Vagina (tissue), 2 donors: ENCODE measurements around the gene PGAP2.

Source experiments
- CTCF ChIP-seq, 3 experiments: fragments of 450-650 bp in 2 of 3; fragments of 200-600 bp in 1 of 3; sonication (generic) in 1 of 3; IDR thresholded peaks; one replicate each; pipeline ENCODE4 v1.5.1; 2017 to 2019; ENCODE audit warnings: antibody characterized with exemption in 3 of 3, mild to moderate bottlenecking in 2 of 3, moderate library complexity in 2 of 3
- POLR2A ChIP-seq, 2 donors: fragments of 450-650 bp; IDR thresholded peaks; one replicate each; pipeline ENCODE4 v1.6.1; 2017; ENCODE audit warnings: antibody characterized with exemption in 2 of 2, mild to moderate bottlenecking in 2 of 2, moderate library complexity in 2 of 2

- TF ChIP-seq CTCF (IDR thresholded peaks at IDR 0.05) (no peak), POLR2A (IDR thresholded peaks at IDR 0.05) (no peak)
These were observed 14.9 kb downstream of the PGAP2 start for GRCh38 chr11:3823303-3823702.
